K562 (cell line): ENCODE results near the gene ISM1. TPM values are rescaled to one million over a fixed set of nuclear protein-coding genes. Genes with fewer than 3 reads are reported as not detected.
A peak's percentile ranks its signal among the peaks of the same experiment; 100 is the strongest.

Experiments
- ATAC-seq: fragments of 200-7000 bp; cut with Tn5 transposase; 3 replicates; pipeline ENCODE4 v1.9.1; 2020; ENCODE audit warnings: moderate library complexity
- BruUV-seq: library from RNA; stranded (reverse); fragments of 400-500 nt; replicated peaks from 2 replicates; lab custom pipeline; 2021; lab: Mats Ljungman, UMichigan
- CTCF ChIA-PET: fragments of 300-600 bp; formaldehyde crosslinking; extraction: SDS; loops from one replicate; lab custom pipeline; 2021; ENCODE audit warnings: low intra/inter-chr PET ratio; lab: Yijun Ruan, JAX
- POLR2A ChIA-PET: fragments of 300-600, 350-650 bp; sonication (Branson Sonifier 250); formaldehyde crosslinking; extraction: SDS; loops from one replicate; lab custom pipeline; 2021; ENCODE audit warnings: antibody characterized with exemption, inconsistent platforms; lab: Yijun Ruan, JAX
- DNase-seq, 4 experiments: peaks; one replicate each; pipeline versions ENCODE4 v3.0.0 to v3.0.0-alpha.2; 2011 to 2018; ENCODE audit warnings: low spot score in 3 of 4, mixed read lengths in 3 of 4; ENCODE audit errors: extremely low read depth in 1 of 4
- FAIRE-seq: peaks from 2 replicates; lab custom pipeline; 2011; peaks lifted over from hg19 to GRCh38; lab: Jason Lieb, UNC
- H2AFZ ChIP-seq: 2 replicates; pipeline ENCODE4 v1.6.0; 2011; ENCODE audit warnings: low read depth, low read length, control low read depth, inconsistent platforms
- H3K27ac ChIP-seq: fragments of 200-600 bp; 3 replicates; pipeline ENCODE4 v1.8.0; 2011; ENCODE audit warnings: low read depth, mild to moderate bottlenecking, control low read depth, inconsistent platforms, low read length, moderate library complexity, mixed read lengths; ENCODE audit errors: extremely low read depth
- H3K27me3 ChIP-seq, 2 experiments: fragments of 300-600 bp in 1 of 2; 2 replicates in 1 of 2; 3 replicates in 1 of 2; pipeline versions ENCODE4 v1.6.0 to v1.8.0; 2011; ENCODE audit warnings: inconsistent platforms in 2 of 2, low read length in 2 of 2, mild to moderate bottlenecking in 1 of 2, mixed read lengths in 1 of 2, moderate library complexity in 1 of 2; ENCODE audit not compliant: control insufficient read depth in 2 of 2, insufficient read depth in 2 of 2
- H3K36me3 ChIP-seq: fragments of 300-600 bp; 3 replicates; pipeline ENCODE4 v1.8.0; 2011; ENCODE audit warnings: mild to moderate bottlenecking, low read length, inconsistent platforms; ENCODE audit not compliant: control insufficient read depth, insufficient read depth
- H3K4me1 ChIP-seq, 2 experiments: fragments of 200-600 bp in 1 of 2; replicated peaks in 1 of 2; 2 replicates in 1 of 2; 3 replicates in 1 of 2; pipeline versions ENCODE4 v1.5.1 to v1.8.0; 2011; ENCODE audit warnings: inconsistent platforms in 2 of 2, low read length in 2 of 2, mild to moderate bottlenecking in 1 of 2, mixed read lengths in 1 of 2, moderate library complexity in 1 of 2; ENCODE audit not compliant: control insufficient read depth in 2 of 2, insufficient read depth in 2 of 2
- H3K4me2 ChIP-seq: 2 replicates; pipeline ENCODE4 v1.6.1; 2011; ENCODE audit warnings: low read length, control low read depth, inconsistent platforms, mixed read lengths; ENCODE audit not compliant: insufficient read depth
- H3K4me3 ChIP-seq: fragments of 200-600 bp; sonication (generic), shearing (Covaris generic); 2 replicates; pipeline ENCODE4 v1.5.1; 2016; ENCODE audit warnings: control low read depth, inconsistent platforms
- H3K79me2 ChIP-seq: fragments of 200-600 bp; 3 replicates; pipeline ENCODE4 v1.8.0; 2011; ENCODE audit warnings: low read length, inconsistent platforms; ENCODE audit not compliant: control insufficient read depth, insufficient read depth
- H3K9ac ChIP-seq, 2 experiments: 2 replicates each; pipeline versions ENCODE4 v1.6.0 to v1.6.1; 2011; ENCODE audit warnings: low read depth in 2 of 2, low read length in 2 of 2, control low read depth in 1 of 2, inconsistent platforms in 1 of 2, mild to moderate bottlenecking in 1 of 2, mixed read lengths in 1 of 2; ENCODE audit not compliant: insufficient read depth in 1 of 2
- H3K9me1 ChIP-seq: one replicate; pipeline ENCODE4 v1.6.0; 2011; ENCODE audit warnings: inconsistent platforms, mild to moderate bottlenecking, low read length, moderate library complexity; ENCODE audit not compliant: control insufficient read depth, insufficient read depth
- H3K9me3 ChIP-seq: replicated peaks from 2 replicates; pipeline ENCODE4 v1.5.1; 2011; ENCODE audit warnings: low read depth, low read length, inconsistent platforms; ENCODE audit not compliant: control insufficient read depth, insufficient read depth
- H4K20me1 ChIP-seq: replicated peaks from 2 replicates; pipeline ENCODE4 v1.6.1; 2011; ENCODE audit warnings: low read length, inconsistent platforms, mixed read lengths; ENCODE audit not compliant: control insufficient read depth, insufficient read depth
- E2F5 ChIP-seq: sonication (generic); formaldehyde crosslinking; IDR thresholded peaks from 2 replicates; pipeline ENCODE4 v1.8.0; 2022; ENCODE audit warnings: mild to moderate bottlenecking, missing genetic modification reagents
- EGR1 ChIP-seq: fragments of 450-650 bp; conservative IDR thresholded peaks from 2 replicates; pipeline ENCODE4 v1.6.1; 2017; ENCODE audit warnings: mild to moderate bottlenecking
- HMBOX1 ChIP-seq: sonication (generic); IDR thresholded peaks from 2 replicates; pipeline ENCODE4 v1.6.1; 2016
- WGBS: fragments of 100-300 bp; shearing (Covaris generic); methylation state at CpG from one replicate; pipeline ENCODE4 v1.1.6; 2016; ENCODE audit warnings: low coverage, mixed read lengths; ENCODE audit not compliant: insufficient coverage; ENCODE audit errors: missing lambda C conversion rate; 5-methylcytosine and 5-hydroxymethylcytosine counted together
- in situ Hi-C: fragments of 300-500 bp; cut with MboI; formaldehyde crosslinking; loops from 4 replicates; pipeline ENCODE4 v1.15.0; 2018; ENCODE audit warnings: inconsistent platforms, mixed read lengths
- intact Hi-C: fragments of 100-400 bp; cut with micrococcal nuclease; formaldehyde crosslinking; loops from 2 replicates; pipeline ENCODE4 v1.14.2; 2022
- polyA plus RNA-seq, 8 experiments: library from polyadenylated mRNA; depleted of rRNA in 4 of 8; stranded (reverse) in 5 of 8; unstranded in 3 of 8; fragments of >200 nt; fragmentation: Nextera tagmentation in 2 of 8; fragmentation: Illumina TruSeq in 1 of 8; extraction: Ambion mirVana in 2 of 8; extraction: Trizol in 1 of 8; gene quantifications; 2 replicates each; pipeline versions ENCODE4 v1.2.1 to v1.2.3, GENCODE V29; 2011 to 2014; ENCODE audit warnings: inconsistent platforms in 1 of 8, missing spikeins in 1 of 8
- total RNA-seq, 7 experiments: library from RNA; depleted of rRNA in 6 of 7; stranded (reverse); fragments of >200 nt in 6 of 7; fragmentation: Illumina TruSeq in 2 of 7; extraction: Trizol in 2 of 7; gene quantifications; 2 replicates each; pipeline versions ENCODE4 v1.2.1 to v1.2.3, GENCODE V29; 2011 to 2021; ENCODE audit warnings: low replicate concordance in 1 of 7
- TF ChIP-seq, protein P1 (sequence below): fragments of 450-650 bp; formaldehyde crosslinking; IDR thresholded peaks from 2 replicates; pipeline ENCODE4 v1.4.0; 2020; ENCODE audit warnings: mild to moderate bottlenecking, mixed read lengths
- TF ChIP-seq, protein P2 (sequence below): fragments of 250-450 bp; sonication (Bioruptor Pico); IDR thresholded peaks from 2 replicates; pipeline ENCODE4 v1.8.0; 2022; ENCODE audit warnings: moderate library complexity, mild to moderate bottlenecking, inconsistent platforms
- TF ChIP-seq, protein P3 (sequence below), 2 experiments: fragments of 450-650 bp; formaldehyde crosslinking in 1 of 2; IDR thresholded peaks; 2 replicates each; pipeline versions ENCODE4 v1.4.0 to v1.6.1; 2014 to 2020; ENCODE audit warnings: mild to moderate bottlenecking in 2 of 2, borderline replicate concordance in 1 of 2, low read depth in 1 of 2

The ISM1 gene
- total and polyA plus RNA-seq, 9 of the 15 experiments (the other 6 are each of a cell fraction or from before 2014, with no cell fraction given), result not detected

GRCh38 chr20:13295637-13296036 lies 74.6 kb downstream of the ISM1 start (continued):
- TF ChIP-seq, protein P1, sequence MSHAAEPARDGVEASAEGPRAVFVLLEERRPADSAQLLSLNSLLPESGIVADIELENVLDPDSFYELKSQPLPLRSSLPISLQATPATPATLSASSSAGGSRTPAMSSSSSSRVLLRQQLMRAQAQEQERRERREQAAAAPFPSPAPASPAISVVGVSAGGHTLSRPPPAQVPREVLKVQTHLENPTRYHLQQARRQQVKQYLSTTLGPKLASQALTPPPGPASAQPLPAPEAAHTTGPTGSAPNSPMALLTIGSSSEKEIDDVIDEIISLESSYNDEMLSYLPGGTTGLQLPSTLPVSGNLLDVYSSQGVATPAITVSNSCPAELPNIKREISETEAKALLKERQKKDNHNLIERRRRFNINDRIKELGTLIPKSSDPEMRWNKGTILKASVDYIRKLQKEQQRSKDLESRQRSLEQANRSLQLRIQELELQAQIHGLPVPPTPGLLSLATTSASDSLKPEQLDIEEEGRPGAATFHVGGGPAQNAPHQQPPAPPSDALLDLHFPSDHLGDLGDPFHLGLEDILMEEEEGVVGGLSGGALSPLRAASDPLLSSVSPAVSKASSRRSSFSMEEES (CRISPR knock-in tag), result peak; percentile 69
- TF ChIP-seq, protein P2, sequence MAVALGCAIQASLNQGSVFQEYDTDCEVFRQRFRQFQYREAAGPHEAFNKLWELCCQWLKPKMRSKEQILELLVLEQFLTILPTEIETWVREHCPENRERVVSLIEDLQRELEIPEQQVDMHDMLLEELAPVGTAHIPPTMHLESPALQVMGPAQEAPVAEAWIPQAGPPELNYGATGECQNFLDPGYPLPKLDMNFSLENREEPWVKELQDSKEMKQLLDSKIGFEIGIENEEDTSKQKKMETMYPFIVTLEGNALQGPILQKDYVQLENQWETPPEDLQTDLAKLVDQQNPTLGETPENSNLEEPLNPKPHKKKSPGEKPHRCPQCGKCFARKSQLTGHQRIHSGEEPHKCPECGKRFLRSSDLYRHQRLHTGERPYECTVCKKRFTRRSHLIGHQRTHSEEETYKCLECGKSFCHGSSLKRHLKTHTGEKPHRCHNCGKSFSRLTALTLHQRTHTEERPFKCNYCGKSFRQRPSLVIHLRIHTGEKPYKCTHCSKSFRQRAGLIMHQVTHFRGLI (CRISPR knock-in tag), result no peak

GRCh38 chr20:13296070-13296469 lies 75.0 kb downstream of the ISM1 start:
- no peak overlapping the region for H3K4me3 ChIP-seq
- H3K27me3 ChIP-seq, result peaks cover 0 to 9% of the 10 kb centered on the region in 2 experiments; a peak in 2 of 5 replicates
- no peak overlapping the region for H3K4me2 ChIP-seq
- FAIRE-seq, result no peak
- no peak for DNase-seq
- CTCF ChIA-PET, result no interaction called here
- H3K9me3 ChIP-seq, result no peaks in the 10 kb centered on the region
- POLR2A ChIA-PET, result interaction anchor here (1.0 kb wide), 1 partner anchor 13 kb away, joined by 3 read pairs; no protein-coding TSS in a partner anchor
- BruUV-seq, result no TSS peak
- H4K20me1 ChIP-seq, result no peaks in the 10 kb centered on the region
- H3K9me1 ChIP-seq, result no peaks in the 10 kb centered on the region
- ATAC-seq, result no peak
- H3K27ac ChIP-seq, result no peak overlapping the region
- no peak overlapping the region for H2AFZ ChIP-seq
- in situ Hi-C loops, result no loop called here
- 0% methylated on average over 4 of the region's 4 CpGs for WGBS
- no peak overlapping the region for H3K9ac ChIP-seq
- no peaks in the 10 kb centered on the region for H3K36me3 ChIP-seq
- intact Hi-C loops, result no loop called here
- H3K79me2 ChIP-seq, result no peaks in the 10 kb centered on the region
- peaks cover 0 to 7% of the 10 kb centered on the region in 2 experiments; a peak in 2 of 5 replicates for H3K4me1 ChIP-seq
- no peak for TF ChIP-seq E2F5 (CRISPR knock-in tag)
- no peak for TF ChIP-seq EGR1
- TF ChIP-seq, protein P3, sequence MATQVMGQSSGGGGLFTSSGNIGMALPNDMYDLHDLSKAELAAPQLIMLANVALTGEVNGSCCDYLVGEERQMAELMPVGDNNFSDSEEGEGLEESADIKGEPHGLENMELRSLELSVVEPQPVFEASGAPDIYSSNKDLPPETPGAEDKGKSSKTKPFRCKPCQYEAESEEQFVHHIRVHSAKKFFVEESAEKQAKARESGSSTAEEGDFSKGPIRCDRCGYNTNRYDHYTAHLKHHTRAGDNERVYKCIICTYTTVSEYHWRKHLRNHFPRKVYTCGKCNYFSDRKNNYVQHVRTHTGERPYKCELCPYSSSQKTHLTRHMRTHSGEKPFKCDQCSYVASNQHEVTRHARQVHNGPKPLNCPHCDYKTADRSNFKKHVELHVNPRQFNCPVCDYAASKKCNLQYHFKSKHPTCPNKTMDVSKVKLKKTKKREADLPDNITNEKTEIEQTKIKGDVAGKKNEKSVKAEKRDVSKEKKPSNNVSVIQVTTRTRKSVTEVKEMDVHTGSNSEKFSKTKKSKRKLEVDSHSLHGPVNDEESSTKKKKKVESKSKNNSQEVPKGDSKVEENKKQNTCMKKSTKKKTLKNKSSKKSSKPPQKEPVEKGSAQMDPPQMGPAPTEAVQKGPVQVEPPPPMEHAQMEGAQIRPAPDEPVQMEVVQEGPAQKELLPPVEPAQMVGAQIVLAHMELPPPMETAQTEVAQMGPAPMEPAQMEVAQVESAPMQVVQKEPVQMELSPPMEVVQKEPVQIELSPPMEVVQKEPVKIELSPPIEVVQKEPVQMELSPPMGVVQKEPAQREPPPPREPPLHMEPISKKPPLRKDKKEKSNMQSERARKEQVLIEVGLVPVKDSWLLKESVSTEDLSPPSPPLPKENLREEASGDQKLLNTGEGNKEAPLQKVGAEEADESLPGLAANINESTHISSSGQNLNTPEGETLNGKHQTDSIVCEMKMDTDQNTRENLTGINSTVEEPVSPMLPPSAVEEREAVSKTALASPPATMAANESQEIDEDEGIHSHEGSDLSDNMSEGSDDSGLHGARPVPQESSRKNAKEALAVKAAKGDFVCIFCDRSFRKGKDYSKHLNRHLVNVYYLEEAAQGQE (IDR thresholded peaks at IDR 0.05; ENCODE audit: borderline replicate concordance), result no peak
- TF ChIP-seq, protein P3 (CRISPR knock-in tag; IDR thresholded peaks at IDR 0.05; ENCODE audit: low read depth), result no peak
- TF ChIP-seq HMBOX1, result no peak
